ENCODE results near the gene AJAP1.

GRCh38 chr1:4803335-4803734, 148.9 kb downstream of the AJAP1 start:
- TF ChIP-seq TCF7L2 (IDR thresholded peaks at IDR 0.05; ENCODE audit: low read depth, low read length): no peak
- no peak for TF ChIP-seq TCF7 (IDR thresholded peaks at IDR 0.05; ENCODE audit: low read depth)
- TF ChIP-seq MIXL1 (CRISPR knock-in tag; IDR thresholded peaks at IDR 0.05): no peak
- TF ChIP-seq ZNF629 (CRISPR knock-in tag; conservative IDR thresholded peaks at IDR 0.05): no peak
- no peak for TF ChIP-seq CREB3 (CRISPR knock-in tag; IDR thresholded peaks at IDR 0.05)
- no peak for TF ChIP-seq MLX (CRISPR knock-in tag; IDR thresholded peaks at IDR 0.05)
- no peak for TF ChIP-seq E2F1 (CRISPR knock-in tag; IDR thresholded peaks at IDR 0.05)
- TF ChIP-seq POLR2A (IDR thresholded peaks at IDR 0.05; ENCODE audit: insufficient read depth in 1 of 2, low read depth in 2 of 2, low read length in 2 of 2): no peak
- no peak for TF ChIP-seq HHEX (CRISPR knock-in tag; IDR thresholded peaks at IDR 0.05)
- TF ChIP-seq CTCF (CRISPR knock-in tag; IDR thresholded peaks at IDR 0.05): no peak
- no peak for TF ChIP-seq FOXK2 (IDR thresholded peaks at IDR 0.05)
